ENCODE results near the gene MOK. TPM values are rescaled to one million over a fixed set of nuclear protein-coding genes. Genes with fewer than 3 reads are reported as not detected.

MOK gene
- total RNA-seq, 1 donor from 2014 or later: 18.2 TPM

GRCh38 chr14:102211240-102211639 lies 93.7 kb downstream of the MOK start:
- Mint-ChIP-seq H3K4me1 (peaks cover 19% of the 10 kb centered on the region), H3K9me3 (no peaks in the 10 kb centered on the region), H3K27ac (ENCODE audit: unreplicated experiment) (no peak overlapping the region), H3K27me3 (ENCODE audit: low read depth) (no peaks in the 10 kb centered on the region), H3K4me3 (no peak overlapping the region), H3K36me3 (ENCODE audit: low read depth) (no peaks in the 10 kb centered on the region)
- TF ChIP-seq CTCF (conservative IDR thresholded peaks at IDR 0.05): no peak
- no peak for DNase-seq (ENCODE audit: low read depth, low spot score)

- peaks cover 12% of the 10 kb centered on the region for H3K4me1 Mint-ChIP-seq
- no peak for DNase-seq (ENCODE audit: low read depth, low spot score)
- H3K4me3 Mint-ChIP-seq: no peak overlapping the region
- no peaks in the 10 kb centered on the region for H3K27me3 Mint-ChIP-seq (ENCODE audit: low read depth)
- H3K36me3 Mint-ChIP-seq (ENCODE audit: low read depth): peaks cover 2% of the 10 kb centered on the region
- no peaks in the 10 kb centered on the region for H3K9me3 Mint-ChIP-seq
- TF ChIP-seq CTCF (conservative IDR thresholded peaks at IDR 0.05): no peak
- no peak overlapping the region for H3K27ac Mint-ChIP-seq (ENCODE audit: unreplicated experiment)
Observed at GRCh38 chr14:102210421-102211042, 94.4 kb downstream of the MOK start.

GRCh38 chr14:102209224-102209966 lies 95.6 kb downstream of the MOK start:
- Mint-ChIP-seq H3K9me3 (no peaks in the 10 kb centered on the region), H3K4me1 (peaks cover 2% of the 10 kb centered on the region), H3K36me3 (ENCODE audit: low read depth) (peaks cover 9% of the 10 kb centered on the region), H3K27ac (ENCODE audit: unreplicated experiment) (no peak overlapping the region), H3K27me3 (ENCODE audit: low read depth) (no peaks in the 10 kb centered on the region), H3K4me3 (no peak overlapping the region)
- no peak for DNase-seq (ENCODE audit: low read depth, low spot score)
- peak; percentile 50 for TF ChIP-seq CTCF (conservative IDR thresholded peaks at IDR 0.05)

DNA sequence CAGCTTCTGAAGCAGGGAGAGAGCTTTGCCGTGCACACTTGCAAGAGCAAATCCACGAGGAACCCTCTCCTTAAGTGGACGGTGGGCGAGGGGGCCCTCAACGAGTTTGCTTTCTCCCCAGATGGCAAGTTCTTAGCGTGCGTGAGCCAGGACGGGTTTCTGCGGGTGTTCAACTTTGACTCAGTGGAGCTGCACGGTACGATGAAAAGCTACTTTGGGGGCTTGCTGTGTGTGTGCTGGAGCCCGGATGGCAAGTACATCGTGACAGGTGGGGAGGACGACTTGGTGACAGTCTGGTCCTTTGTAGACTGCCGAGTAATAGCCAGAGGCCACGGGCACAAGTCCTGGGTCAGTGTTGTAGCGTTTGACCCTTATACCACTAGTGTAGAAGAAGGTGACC lies 96.2 kb downstream of the MOK start:
- no peak overlapping the region for H3K27ac Mint-ChIP-seq (ENCODE audit: unreplicated experiment)
- H3K36me3 Mint-ChIP-seq (ENCODE audit: low read depth): peaks cover 11% of the 10 kb centered on the region
- TF ChIP-seq CTCF (conservative IDR thresholded peaks at IDR 0.05): no peak

DNA sequence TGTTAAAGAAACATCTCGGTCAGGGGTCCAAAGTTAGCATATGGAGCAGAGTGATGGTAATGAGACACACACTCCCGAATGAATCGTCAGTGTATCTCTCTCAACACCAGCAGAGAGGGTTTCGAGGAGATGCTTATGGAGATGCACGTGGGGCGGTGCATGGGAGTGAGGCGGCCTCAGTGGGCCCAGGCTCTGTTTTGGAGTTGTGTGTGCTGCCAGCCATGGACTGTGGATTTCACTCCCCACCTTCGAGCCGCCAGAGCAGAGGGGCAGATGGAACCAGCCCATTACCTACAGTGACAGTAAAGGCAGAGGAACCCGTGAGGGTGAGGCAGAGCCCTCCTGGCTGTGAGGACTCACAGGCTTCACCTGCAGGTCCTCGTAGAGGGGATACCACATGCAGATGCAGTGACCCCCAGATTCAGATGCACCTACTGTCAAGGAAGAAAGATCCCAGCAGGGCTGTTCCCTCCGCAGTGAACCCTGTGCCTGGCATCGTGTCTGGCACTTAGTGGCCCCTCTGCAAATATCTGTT lies 97.1 kb downstream of the MOK start:
- TF ChIP-seq CTCF (conservative IDR thresholded peaks at IDR 0.05): no peak
- H3K4me1 Mint-ChIP-seq: no peaks in the 10 kb centered on the region
- no peaks in the 10 kb centered on the region for H3K9me3 Mint-ChIP-seq
- no peak overlapping the region for H3K4me3 Mint-ChIP-seq
- peaks cover 11% of the 10 kb centered on the region for H3K36me3 Mint-ChIP-seq (ENCODE audit: low read depth)
- H3K27ac Mint-ChIP-seq (ENCODE audit: unreplicated experiment): no peak overlapping the region
- no peaks in the 10 kb centered on the region for H3K27me3 Mint-ChIP-seq (ENCODE audit: low read depth)
- DNase-seq (ENCODE audit: low read depth, low spot score): no peak

More for the DNA sequence above, 96.2 kb downstream of the MOK start:
- Mint-ChIP-seq H3K9me3 (no peaks in the 10 kb centered on the region), H3K27me3 (ENCODE audit: low read depth) (no peaks in the 10 kb centered on the region), H3K4me3 (no peak overlapping the region), H3K4me1 (no peaks in the 10 kb centered on the region)
- DNase-seq (ENCODE audit: low read depth, low spot score): no peak

Data from neural crest cell (in vitro differentiated cells).